ENCODE data around the gene SRSF7. TPM values are rescaled to one million over a fixed set of nuclear protein-coding genes. Genes with fewer than 3 reads are reported as not detected.
"Not testable (repeated sequence)": the region's sequence is repeated elsewhere in the genome, so short reads cannot be mapped to it uniquely, and the experiment has no call there.

Gene SRSF7
- 100 to 1,000 TPM; 252 to 649 (median 265) TPM for total RNA-seq
- 265 TPM for total RNA-seq (2013)
- total RNA-seq, result 234 to 1,270 (median 455) reads per million in 29 experiments

DNA sequence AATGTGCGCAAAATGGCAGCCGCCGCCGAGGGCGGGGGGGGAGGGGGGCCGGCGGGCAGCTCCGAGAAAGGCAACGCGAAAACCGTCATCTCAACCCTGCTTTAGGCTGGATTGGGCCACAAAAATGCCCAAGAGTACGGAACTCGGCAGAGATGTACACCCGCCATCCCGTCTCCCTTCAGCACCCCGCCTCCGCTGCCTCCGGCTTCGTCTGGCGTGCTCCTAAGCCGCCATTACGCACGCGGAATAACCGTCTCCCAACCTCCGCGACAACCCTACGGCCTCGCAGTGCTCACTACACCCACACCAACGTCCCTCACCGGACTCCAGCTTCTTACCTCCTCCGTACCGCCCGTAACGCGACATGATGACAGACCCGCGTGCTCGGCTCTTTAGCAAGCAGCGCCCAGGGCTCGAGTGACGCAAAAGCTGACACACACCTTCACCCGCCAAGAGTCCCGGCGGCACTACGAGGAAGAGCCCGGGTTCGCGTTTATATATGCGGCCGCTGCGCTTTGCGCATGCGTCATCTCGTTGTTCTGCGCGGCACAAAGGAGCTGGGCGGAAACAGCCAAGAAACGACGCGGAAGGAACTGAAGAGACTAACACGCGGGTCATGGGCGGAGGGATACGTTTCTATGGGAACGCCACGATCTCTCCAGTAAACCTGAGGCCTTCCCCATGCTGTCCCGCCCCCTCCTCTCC is at the start of gene SRSF7:
TSS of gene SRSF7 (minus strand) at position 471 of the 705 bp plus-strand sequence. CDS start at position 366, 105 bp downstream.
- Histone ChIP-seq H3K27ac (ENCODE audit: low read length) (peak within 1 kb of the TSS; percentile 96), H3K4me1 (ENCODE audit: control insufficient read depth in 1 of 2, extremely low read depth in 1 of 2, insufficient read depth in 2 of 2, low read length in 2 of 2) (peaks cover 36 to 46% of the 10 kb centered on the region in 2 experiments), H3K4me3 (ENCODE audit: control insufficient read depth in 1 of 2, extremely low read depth in 1 of 2, low read length in 1 of 2) (peak within 1 kb of the TSS; percentile 89 to 95), H3K9me3 (no peaks in the 10 kb centered on the region), H3K36me3 (ENCODE audit: control insufficient read depth in 2 of 2, extremely low read depth in 1 of 2, insufficient read depth in 1 of 2, low read length in 1 of 2) (peaks cover 4 to 40% of the 10 kb centered on the region in 2 donors), H3K27me3 (replicated peaks in 1 of 2; ENCODE audit: control insufficient read depth in 2 of 2, extremely low read depth in 1 of 2, insufficient read depth in 2 of 2, low read length in 1 of 2) (no peaks in the 10 kb centered on the region)
- WGBS (ENCODE audit: insufficient coverage), result under 1% methylated on average over 63 of the region's 68 CpGs
- DNase-seq, result peak; percentile 94 to 99 (median 97)
- peaks cover 45% of the 10 kb centered on the region for H3K36me3 Mint-ChIP-seq
- POLR2A ChIA-PET, result interaction anchor here (0.5 to 2.5 kb wide), 94 partner anchors 8 to 1595 kb away, joined by 3 to 41 read pairs (median 4); partner anchors contain the start of genes GALM (in 2 of the 2), GEMIN6 (in 2 of the 2), CEBPZ (in 1 of the 2) and DHX57 (in 1 of the 2)
- H3K27ac Mint-ChIP-seq, result peak within 1 kb of the TSS; percentile 99 to 100
- H3K4me1 Mint-ChIP-seq, result peaks cover 52 to 66% (median 62%) of the 10 kb centered on the region in 3 donors
- H3K27me3 Mint-ChIP-seq, result peaks cover 0 to 3% of the 10 kb centered on the region in 2 donors
- H3K9me3 Mint-ChIP-seq, result no peaks in the 10 kb centered on the region
- CTCF ChIA-PET, result interaction anchor here (0.6 to 1.9 kb wide), 9 partner anchors 11 to 435 kb away, joined by 3 to 10 read pairs (median 4); no protein-coding TSS in a partner anchor
- peak; percentile 78 to 87 (median 82) for ATAC-seq (replicated peaks in 1 of 4)
- peak within 1 kb of the TSS; percentile 99 to 100 (median 100) for H3K4me3 Mint-ChIP-seq

DNA sequence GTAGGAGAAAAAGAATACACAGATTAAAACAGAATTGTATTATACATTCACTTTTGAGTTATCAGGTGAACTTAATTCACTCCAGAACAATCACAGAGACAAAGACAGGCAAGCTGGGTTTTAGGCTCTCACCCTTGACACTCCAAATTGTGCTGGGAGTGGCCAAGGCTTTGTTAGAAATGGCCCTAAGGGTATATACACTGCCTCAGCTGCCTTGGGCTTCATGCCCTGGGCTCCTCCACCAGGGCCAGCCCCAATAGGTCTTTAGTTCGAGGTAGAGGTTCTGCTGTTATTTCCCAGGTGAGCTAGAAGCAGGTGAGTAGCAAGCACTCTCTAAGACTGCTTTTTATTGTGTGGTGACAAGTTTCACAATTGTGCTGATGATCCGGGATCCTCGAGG is 46.8 kb upstream of the SRSF7 start:
- DNase-seq, result no peak
- CTCF ChIA-PET, result interaction anchor here in 1 of 2 donors (0.5 to 0.7 kb wide), 2 partner anchors 263 to 475 kb away, joined by 3 to 4 read pairs; no protein-coding TSS in a partner anchor
- no peak overlapping the region for H3K27ac ChIP-seq (ENCODE audit: low read length)

GRCh38 chr2:38797250-38797676 is 46.1 kb upstream of the SRSF7 start:
- Mint-ChIP-seq H3K27ac (no peak overlapping the region), H3K4me3 (no peak overlapping the region), H3K4me1 (no peaks in the 10 kb centered on the region), H3K27me3 (no peaks in the 10 kb centered on the region), H3K36me3 (peaks cover 22% of the 10 kb centered on the region), H3K9me3 (no peaks in the 10 kb centered on the region)
- ATAC-seq (replicated peaks in 1 of 4), result no peak
- POLR2A ChIA-PET, result interaction anchor here (0.5 to 0.6 kb wide), 2 partner anchors 47 to 310 kb away, joined by 3 to 4 read pairs; no protein-coding TSS in a partner anchor
- Histone ChIP-seq H3K36me3 (ENCODE audit: control insufficient read depth in 2 of 2, extremely low read depth in 1 of 2, insufficient read depth in 1 of 2, low read length in 1 of 2) (peaks cover 0 to 4% of the 10 kb centered on the region in 2 donors), H3K4me1 (ENCODE audit: control insufficient read depth in 1 of 2, extremely low read depth in 1 of 2, insufficient read depth in 2 of 2, low read length in 2 of 2) (no peaks in the 10 kb centered on the region), H3K27ac (ENCODE audit: low read length) (no peak overlapping the region), H3K4me3 (ENCODE audit: control insufficient read depth in 1 of 2, extremely low read depth in 1 of 2, low read length in 1 of 2) (no peak overlapping the region), H3K9me3 (no peaks in the 10 kb centered on the region), H3K27me3 (replicated peaks in 1 of 2; ENCODE audit: control insufficient read depth in 2 of 2, extremely low read depth in 1 of 2, insufficient read depth in 2 of 2, low read length in 1 of 2) (no peaks in the 10 kb centered on the region)
- DNase-seq, result no peak
- CTCF ChIA-PET, result interaction anchor here in 1 of 2 donors (0.7 kb wide), 1 partner anchor 287 kb away, joined by 5 read pairs; no protein-coding TSS in a partner anchor
- WGBS (ENCODE audit: insufficient coverage), result no CpG with 5 or more reads among the region's 10 CpGs

More for the DNA sequence above, 46.8 kb upstream of the SRSF7 start:
- peaks cover 0 to 8% of the 10 kb centered on the region in 2 donors for H3K36me3 ChIP-seq (ENCODE audit: control insufficient read depth in 2 of 2, extremely low read depth in 1 of 2, insufficient read depth in 1 of 2, low read length in 1 of 2)
- no peak for ATAC-seq (replicated peaks in 1 of 4)
- Mint-ChIP-seq H3K9me3 (no peaks in the 10 kb centered on the region), H3K36me3 (peaks cover 28% of the 10 kb centered on the region), H3K4me3 (no peak overlapping the region), H3K4me1 (no peaks in the 10 kb centered on the region), H3K27me3 (no peaks in the 10 kb centered on the region), H3K27ac (no peak overlapping the region)
- WGBS (ENCODE audit: insufficient coverage), result 80% methylated on average over 1 of the region's 3 CpGs
- H3K27me3 ChIP-seq (replicated peaks in 1 of 2; ENCODE audit: control insufficient read depth in 2 of 2, extremely low read depth in 1 of 2, insufficient read depth in 2 of 2, low read length in 1 of 2), result no peaks in the 10 kb centered on the region
- H3K9me3 ChIP-seq, result no peaks in the 10 kb centered on the region
- no peaks in the 10 kb centered on the region for H3K4me1 ChIP-seq (ENCODE audit: control insufficient read depth in 1 of 2, extremely low read depth in 1 of 2, insufficient read depth in 2 of 2, low read length in 2 of 2)
- H3K4me3 ChIP-seq (ENCODE audit: control insufficient read depth in 1 of 2, extremely low read depth in 1 of 2, low read length in 1 of 2), result no peak overlapping the region
- POLR2A ChIA-PET, result no interaction called here

GRCh38 chr2:38795016-38795415 is 43.9 kb upstream of the SRSF7 start:
- not testable (repeated sequence) for H3K9me3 Mint-ChIP-seq; H3K4me1 ChIP-seq (ENCODE audit: control insufficient read depth in 1 of 2, extremely low read depth in 1 of 2, insufficient read depth in 2 of 2, low read length in 2 of 2); H3K27ac Mint-ChIP-seq; H3K4me1 Mint-ChIP-seq; H3K27ac ChIP-seq (ENCODE audit: low read length); H3K4me3 Mint-ChIP-seq; H3K27me3 ChIP-seq (replicated peaks in 1 of 2; ENCODE audit: control insufficient read depth in 2 of 2, extremely low read depth in 1 of 2, insufficient read depth in 2 of 2, low read length in 1 of 2); DNase-seq; H3K36me3 ChIP-seq (ENCODE audit: control insufficient read depth in 2 of 2, extremely low read depth in 1 of 2, insufficient read depth in 1 of 2, low read length in 1 of 2); H3K9me3 ChIP-seq; H3K27me3 Mint-ChIP-seq; ATAC-seq (replicated peaks in 1 of 4); H3K4me3 ChIP-seq (ENCODE audit: control insufficient read depth in 1 of 2, extremely low read depth in 1 of 2, low read length in 1 of 2)
- H3K36me3 Mint-ChIP-seq, result peaks cover 11% of the 10 kb centered on the region
- ChIA-PET CTCF (interaction anchor here in 1 of 2 donors (0.6 kb wide), 1 partner anchor 69 kb away, joined by 3 read pairs; no protein-coding TSS in a partner anchor), POLR2A (interaction anchor here in 1 of 2 donors (0.5 kb wide), 1 partner anchor 112 kb away, joined by 7 read pairs; no protein-coding TSS in a partner anchor)
- WGBS (ENCODE audit: insufficient coverage), result 95% methylated on average over 4 of the region's 7 CpGs

GRCh38 chr2:38794235-38794946 is 43.2 kb upstream of the SRSF7 start:
- no peaks in the 10 kb centered on the region for H3K4me1 Mint-ChIP-seq
- 91% methylated on average over 5 of the region's 7 CpGs for WGBS (ENCODE audit: insufficient coverage)
- Histone ChIP-seq H3K27ac (ENCODE audit: low read length) (no peak overlapping the region), H3K36me3 (ENCODE audit: control insufficient read depth in 2 of 2, extremely low read depth in 1 of 2, insufficient read depth in 1 of 2, low read length in 1 of 2) (peaks cover 0 to 4% of the 10 kb centered on the region in 2 donors), H3K4me1 (ENCODE audit: control insufficient read depth in 1 of 2, extremely low read depth in 1 of 2, insufficient read depth in 2 of 2, low read length in 2 of 2) (no peaks in the 10 kb centered on the region), H3K9me3 (no peaks in the 10 kb centered on the region), H3K27me3 (replicated peaks in 1 of 2; ENCODE audit: control insufficient read depth in 2 of 2, extremely low read depth in 1 of 2, insufficient read depth in 2 of 2, low read length in 1 of 2) (no peaks in the 10 kb centered on the region), H3K4me3 (ENCODE audit: control insufficient read depth in 1 of 2, extremely low read depth in 1 of 2, low read length in 1 of 2) (no peak overlapping the region)
- no peak overlapping the region for H3K27ac Mint-ChIP-seq
- H3K27me3 Mint-ChIP-seq, result no peaks in the 10 kb centered on the region
- no peak for DNase-seq
- POLR2A ChIA-PET, result interaction anchor here in 1 of 2 donors (0.5 kb wide), 1 partner anchor 112 kb away, joined by 7 read pairs; no protein-coding TSS in a partner anchor
- no peak for ATAC-seq (replicated peaks in 1 of 4)
- no peaks in the 10 kb centered on the region for H3K9me3 Mint-ChIP-seq
- CTCF ChIA-PET, result no interaction called here
- no peak overlapping the region for H3K4me3 Mint-ChIP-seq
- H3K36me3 Mint-ChIP-seq, result peaks cover 11% of the 10 kb centered on the region

GRCh38 chr2:38793511-38793910 is 42.4 kb upstream of the SRSF7 start:
- no peak overlapping the region for H3K4me3 Mint-ChIP-seq
- no peaks in the 10 kb centered on the region for H3K27me3 ChIP-seq (replicated peaks in 1 of 2; ENCODE audit: control insufficient read depth in 2 of 2, extremely low read depth in 1 of 2, insufficient read depth in 2 of 2, low read length in 1 of 2)
- ChIA-PET CTCF (interaction anchor here in 1 of 2 donors (0.7 kb wide), 1 partner anchor 80 kb away, joined by 3 read pairs; no protein-coding TSS in a partner anchor), POLR2A (no interaction called here)
- no peak overlapping the region for H3K27ac Mint-ChIP-seq
- H3K9me3 ChIP-seq, result no peaks in the 10 kb centered on the region
- no peaks in the 10 kb centered on the region for H3K9me3 Mint-ChIP-seq
- no peak for ATAC-seq (replicated peaks in 1 of 4)
- H3K4me1 Mint-ChIP-seq, result no peaks in the 10 kb centered on the region
- WGBS (ENCODE audit: insufficient coverage), result no CpG with 5 or more reads among the region's 5 CpGs
- no peak overlapping the region for H3K4me3 ChIP-seq (ENCODE audit: control insufficient read depth in 1 of 2, extremely low read depth in 1 of 2, low read length in 1 of 2)
- H3K27ac ChIP-seq (ENCODE audit: low read length), result no peak overlapping the region
- H3K36me3 ChIP-seq (ENCODE audit: control insufficient read depth in 2 of 2, extremely low read depth in 1 of 2, insufficient read depth in 1 of 2, low read length in 1 of 2), result peaks cover 0 to 4% of the 10 kb centered on the region in 2 donors
- no peak for DNase-seq
- H3K4me1 ChIP-seq (ENCODE audit: control insufficient read depth in 1 of 2, extremely low read depth in 1 of 2, insufficient read depth in 2 of 2, low read length in 2 of 2), result no peaks in the 10 kb centered on the region
- H3K27me3 Mint-ChIP-seq, result no peaks in the 10 kb centered on the region
- H3K36me3 Mint-ChIP-seq, result peaks cover 11% of the 10 kb centered on the region

Data from T-cell (primary cell).